Measurements from ENCODE around the gene ZMYM4.

ZMYM4 gene

DNA sequence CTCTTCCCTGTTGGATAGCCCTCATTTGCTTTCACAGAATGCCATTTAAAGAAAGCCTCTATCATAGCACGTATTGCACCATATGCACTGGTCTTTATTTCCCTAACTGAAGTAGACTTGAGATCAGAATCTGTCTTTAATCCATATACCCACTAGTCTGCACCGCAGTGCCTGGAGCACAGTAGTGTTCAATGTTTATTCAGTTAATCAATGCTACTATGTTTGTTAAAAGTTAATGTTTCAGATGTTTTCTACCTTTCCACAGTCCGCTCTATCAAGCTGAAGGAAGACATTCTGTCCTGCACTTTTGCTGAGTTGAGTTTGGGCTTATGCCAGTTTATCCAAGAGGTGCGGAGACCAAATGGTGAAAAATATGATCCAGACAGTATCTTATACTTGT lies 139.2 kb downstream of the ZMYM4 start:
- peaks cover 54% of the 10 kb centered on the region; the same call in 1 of the 2 replicates for H3K36me3 ChIP-seq (ENCODE audit: insufficient read depth, low read length)
- H3K27me3 ChIP-seq (ENCODE audit: insufficient read depth, low read length, poor library complexity, severe bottlenecking): no peaks in the 10 kb centered on the region
- no peak for TF ChIP-seq EZH2phosphoT487 (IDR thresholded peaks at IDR 0.05; ENCODE audit: borderline replicate concordance)
- TF ChIP-seq, protein P1, sequence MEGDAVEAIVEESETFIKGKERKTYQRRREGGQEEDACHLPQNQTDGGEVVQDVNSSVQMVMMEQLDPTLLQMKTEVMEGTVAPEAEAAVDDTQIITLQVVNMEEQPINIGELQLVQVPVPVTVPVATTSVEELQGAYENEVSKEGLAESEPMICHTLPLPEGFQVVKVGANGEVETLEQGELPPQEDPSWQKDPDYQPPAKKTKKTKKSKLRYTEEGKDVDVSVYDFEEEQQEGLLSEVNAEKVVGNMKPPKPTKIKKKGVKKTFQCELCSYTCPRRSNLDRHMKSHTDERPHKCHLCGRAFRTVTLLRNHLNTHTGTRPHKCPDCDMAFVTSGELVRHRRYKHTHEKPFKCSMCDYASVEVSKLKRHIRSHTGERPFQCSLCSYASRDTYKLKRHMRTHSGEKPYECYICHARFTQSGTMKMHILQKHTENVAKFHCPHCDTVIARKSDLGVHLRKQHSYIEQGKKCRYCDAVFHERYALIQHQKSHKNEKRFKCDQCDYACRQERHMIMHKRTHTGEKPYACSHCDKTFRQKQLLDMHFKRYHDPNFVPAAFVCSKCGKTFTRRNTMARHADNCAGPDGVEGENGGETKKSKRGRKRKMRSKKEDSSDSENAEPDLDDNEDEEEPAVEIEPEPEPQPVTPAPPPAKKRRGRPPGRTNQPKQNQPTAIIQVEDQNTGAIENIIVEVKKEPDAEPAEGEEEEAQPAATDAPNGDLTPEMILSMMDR (conservative IDR thresholded peaks at IDR 0.05; ENCODE audit: low read length): no peak
- no peaks in the 10 kb centered on the region for H3K4me1 ChIP-seq (ENCODE audit: insufficient read depth, low read length, poor library complexity, severe bottlenecking)
- no peaks in the 10 kb centered on the region for H3K79me2 ChIP-seq (ENCODE audit: insufficient read depth, low read length)
- no peak overlapping the region for H2AFZ ChIP-seq (ENCODE audit: low read length)
- H3K9ac ChIP-seq (ENCODE audit: low read depth, low read length, poor library complexity, severe bottlenecking): no peak overlapping the region
- H3K4me2 ChIP-seq (ENCODE audit: low read depth, low read length, poor library complexity, severe bottlenecking): no peak overlapping the region
- H4K20me1 ChIP-seq (ENCODE audit: insufficient read depth, low read length, poor library complexity, severe bottlenecking): no peaks in the 10 kb centered on the region
- H3F3A ChIP-seq (ENCODE audit: low read depth): no peaks in the 10 kb centered on the region
- no peaks in the 10 kb centered on the region for H3K9me2 ChIP-seq (replicated peaks; ENCODE audit: low read depth, low read length)
- H3K4me3 ChIP-seq (ENCODE audit: low read length, poor library complexity, severe bottlenecking): no peak overlapping the region
- no peaks in the 10 kb centered on the region for H3K9me3 ChIP-seq (ENCODE audit: insufficient read depth, low read depth, low read length)

DNA sequence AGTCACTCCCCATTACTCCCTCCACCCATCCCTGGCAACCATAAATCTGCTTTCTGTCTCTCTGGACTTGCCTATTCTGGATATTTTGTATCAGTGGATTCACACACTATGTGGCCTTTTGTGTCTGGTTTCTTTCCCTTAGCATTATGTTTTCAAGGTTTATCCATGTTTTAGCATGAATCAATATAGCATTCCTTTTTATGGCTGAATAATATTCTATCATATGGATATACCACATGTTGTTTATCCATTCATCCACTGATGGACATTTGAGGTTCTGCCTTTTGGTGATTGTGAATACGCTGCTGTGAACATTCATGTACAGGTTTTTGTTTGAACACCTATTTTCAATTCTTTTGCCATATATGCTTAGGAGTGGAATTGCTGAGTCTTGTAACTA lies 140.4 kb downstream of the ZMYM4 start:
- Histone ChIP-seq H3K36me3 (ENCODE audit: insufficient read depth, low read length) (peaks cover 48% of the 10 kb centered on the region; the same call in 1 of the 2 replicates), H3K9me3 (ENCODE audit: insufficient read depth, low read depth, low read length) (no peaks in the 10 kb centered on the region), H3F3A (ENCODE audit: low read depth) (no peaks in the 10 kb centered on the region)

DNA sequence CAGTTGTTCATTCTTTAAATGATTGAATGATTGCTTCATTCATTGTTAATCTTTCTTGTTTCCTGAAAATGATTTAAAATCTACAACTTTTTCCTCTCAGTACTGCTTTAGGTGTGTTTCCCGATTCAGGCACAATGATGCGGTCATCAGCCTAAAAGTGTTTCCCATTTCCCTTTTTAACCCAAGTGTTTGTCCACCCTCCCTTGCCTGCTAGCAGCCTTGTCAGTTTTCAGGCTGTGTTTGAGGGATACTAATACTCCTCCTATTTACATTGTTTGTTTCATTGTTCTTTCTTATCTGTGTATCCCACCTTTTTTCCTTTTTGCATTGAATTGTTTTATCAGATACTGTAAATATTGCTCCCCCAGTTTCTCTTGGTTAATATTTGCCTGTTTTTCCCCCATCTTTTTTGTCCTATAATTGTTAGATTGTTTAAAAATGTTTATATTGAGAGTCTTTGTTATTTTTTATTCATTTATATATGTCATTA lies 157.6 kb downstream of the ZMYM4 start:
- H3K36me3 ChIP-seq (ENCODE audit: insufficient read depth, low read length): no peaks in the 10 kb centered on the region
- no peaks in the 10 kb centered on the region for H3K79me2 ChIP-seq (ENCODE audit: insufficient read depth, low read length)
- H2AFZ ChIP-seq (ENCODE audit: low read length): no peak overlapping the region
- no peaks in the 10 kb centered on the region for H4K20me1 ChIP-seq (ENCODE audit: insufficient read depth, low read length, poor library complexity, severe bottlenecking)
- no peak overlapping the region for H3K4me3 ChIP-seq (ENCODE audit: low read length, poor library complexity, severe bottlenecking)
- H3K4me1 ChIP-seq (ENCODE audit: insufficient read depth, low read length, poor library complexity, severe bottlenecking): peaks cover 1% of the 10 kb centered on the region
- H3F3A ChIP-seq (ENCODE audit: low read depth): no peaks in the 10 kb centered on the region
- TF ChIP-seq, protein P1 (conservative IDR thresholded peaks at IDR 0.05; ENCODE audit: low read length): no peak
- no peak for TF ChIP-seq EZH2phosphoT487 (IDR thresholded peaks at IDR 0.05; ENCODE audit: borderline replicate concordance)
- no peaks in the 10 kb centered on the region for H3K9me2 ChIP-seq (replicated peaks; ENCODE audit: low read depth, low read length)
- H3K4me2 ChIP-seq (ENCODE audit: low read depth, low read length, poor library complexity, severe bottlenecking): no peak overlapping the region
- H3K9ac ChIP-seq (ENCODE audit: low read depth, low read length, poor library complexity, severe bottlenecking): no peak overlapping the region
- H3K9me3 ChIP-seq (ENCODE audit: insufficient read depth, low read depth, low read length): no peaks in the 10 kb centered on the region
- no peaks in the 10 kb centered on the region for H3K27me3 ChIP-seq (ENCODE audit: insufficient read depth, low read length, poor library complexity, severe bottlenecking)

More for the DNA sequence above, 140.4 kb downstream of the ZMYM4 start:
- TF ChIP-seq EZH2phosphoT487 (IDR thresholded peaks at IDR 0.05; ENCODE audit: borderline replicate concordance): no peak
- TF ChIP-seq, protein P1 (conservative IDR thresholded peaks at IDR 0.05; ENCODE audit: low read length): no peak
- Histone ChIP-seq H4K20me1 (ENCODE audit: insufficient read depth, low read length, poor library complexity, severe bottlenecking) (no peaks in the 10 kb centered on the region), H3K27me3 (ENCODE audit: insufficient read depth, low read length, poor library complexity, severe bottlenecking) (no peaks in the 10 kb centered on the region), H3K4me1 (ENCODE audit: insufficient read depth, low read length, poor library complexity, severe bottlenecking) (no peaks in the 10 kb centered on the region), H3K4me3 (ENCODE audit: low read length, poor library complexity, severe bottlenecking) (no peak overlapping the region), H3K4me2 (ENCODE audit: low read depth, low read length, poor library complexity, severe bottlenecking) (no peak overlapping the region), H3K79me2 (ENCODE audit: insufficient read depth, low read length) (no peaks in the 10 kb centered on the region), H3K9ac (ENCODE audit: low read depth, low read length, poor library complexity, severe bottlenecking) (no peak overlapping the region), H2AFZ (ENCODE audit: low read length) (no peak overlapping the region), H3K9me2 (replicated peaks; ENCODE audit: low read depth, low read length) (no peaks in the 10 kb centered on the region)
